KMS-11 (cell line): Measurements from ENCODE around the gene PIP5K1C.

ENCODE experiments used
- H2AFZ ChIP-seq: fragments of 200-600 bp; sonication (generic); 2 replicates; pipeline ENCODE4 v1.6.1; 2016; ENCODE audit warnings: antibody characterized with exemption, mixed run types, low read depth
- H3K27ac ChIP-seq: fragments of 200-600 bp; sonication (generic); 2 replicates; pipeline ENCODE4 v1.6.1; 2016; ENCODE audit warnings: mild to moderate bottlenecking, mixed run types
- H3K27me3 ChIP-seq: fragments of 200-600 bp; sonication (generic); 2 replicates; pipeline ENCODE4 v1.6.1; 2017; ENCODE audit warnings: mild to moderate bottlenecking, low read depth, mixed run types, moderate library complexity; ENCODE audit not compliant: insufficient read depth
- H3K36me3 ChIP-seq: fragments of 200-600 bp; sonication (generic); 2 replicates; pipeline ENCODE4 v1.6.1; 2017; ENCODE audit warnings: mild to moderate bottlenecking, mixed run types; ENCODE audit not compliant: insufficient read depth
- H3K4me1 ChIP-seq: fragments of 200-600 bp; sonication (generic); 2 replicates; pipeline ENCODE4 v1.6.1; 2016; ENCODE audit warnings: mild to moderate bottlenecking, low read depth, mixed run types; ENCODE audit not compliant: poor library complexity, severe bottlenecking
- H3K4me2 ChIP-seq: fragments of 200-600 bp; sonication (generic); 2 replicates; pipeline ENCODE4 v1.7.0; 2016; ENCODE audit warnings: mild to moderate bottlenecking, mixed run types
- H3K4me3 ChIP-seq: fragments of 200-600 bp; sonication (generic); IDR thresholded peaks from 2 replicates; pipeline ENCODE4 v1.6.1; 2017; ENCODE audit warnings: low read depth, low read length, mixed read lengths; ENCODE audit not compliant: insufficient read depth
- H3K79me2 ChIP-seq: fragments of 200-600 bp; sonication (generic); 2 replicates; pipeline ENCODE4 v1.6.1; 2016; ENCODE audit warnings: low read depth, mixed run types; ENCODE audit not compliant: insufficient read depth
- H3K9ac ChIP-seq: fragments of 200-600 bp; sonication (generic); 2 replicates; pipeline ENCODE4 v1.6.1; 2016; ENCODE audit warnings: mild to moderate bottlenecking, mixed run types
- H4K20me1 ChIP-seq: fragments of 200-600 bp; sonication (generic); 2 replicates; pipeline ENCODE4 v1.6.1; 2016; ENCODE audit warnings: mild to moderate bottlenecking, mixed run types; ENCODE audit not compliant: insufficient read depth
- TF ChIP-seq, protein P1 (sequence below): fragments of 200-600 bp; sonication (generic); conservative IDR thresholded peaks from 2 replicates; pipeline ENCODE4 v1.6.1; 2017; ENCODE audit warnings: low read depth, mild to moderate bottlenecking, antibody characterized with exemption, low read length, moderate library complexity, mixed read lengths

PIP5K1C gene

DNA sequence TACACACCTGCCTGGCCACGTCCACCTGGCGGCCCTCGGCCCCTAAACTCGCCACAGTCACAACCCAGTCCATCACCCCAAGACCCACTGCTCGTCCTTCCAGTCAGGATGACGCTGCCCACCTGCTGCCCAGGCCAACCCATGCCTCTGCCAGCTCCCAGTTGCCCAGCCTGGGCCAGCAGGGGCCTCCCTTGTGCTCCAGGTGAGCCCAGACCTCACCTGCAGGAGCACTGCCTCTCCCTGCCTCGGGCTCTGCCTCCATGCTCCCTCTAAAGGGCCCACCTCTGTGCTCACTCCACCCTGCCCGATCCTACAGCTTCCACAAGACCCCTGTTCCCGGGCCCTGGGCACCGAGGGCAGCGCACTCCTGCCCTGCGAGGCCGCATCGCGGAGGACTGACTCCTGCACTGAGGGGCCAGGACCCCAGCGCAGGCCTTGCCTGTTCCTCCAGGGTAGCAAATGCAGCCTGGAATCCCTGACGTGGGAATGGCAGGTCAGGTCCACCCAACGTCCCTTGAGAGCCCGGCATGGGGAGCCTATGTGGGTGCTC lies 65.7 kb downstream of the PIP5K1C start:
- Histone ChIP-seq H3K4me3 (no peak overlapping the region), H3K79me2 (no peaks in the 10 kb centered on the region), H3K36me3 (no peaks in the 10 kb centered on the region), H3K27me3 (no peaks in the 10 kb centered on the region), H3K9ac (no peak overlapping the region), H4K20me1 (no peaks in the 10 kb centered on the region), H3K4me2 (no peak overlapping the region), H2AFZ (no peak overlapping the region), H3K27ac (no peak overlapping the region), H3K4me1 (no peaks in the 10 kb centered on the region)
- TF ChIP-seq, protein P1, sequence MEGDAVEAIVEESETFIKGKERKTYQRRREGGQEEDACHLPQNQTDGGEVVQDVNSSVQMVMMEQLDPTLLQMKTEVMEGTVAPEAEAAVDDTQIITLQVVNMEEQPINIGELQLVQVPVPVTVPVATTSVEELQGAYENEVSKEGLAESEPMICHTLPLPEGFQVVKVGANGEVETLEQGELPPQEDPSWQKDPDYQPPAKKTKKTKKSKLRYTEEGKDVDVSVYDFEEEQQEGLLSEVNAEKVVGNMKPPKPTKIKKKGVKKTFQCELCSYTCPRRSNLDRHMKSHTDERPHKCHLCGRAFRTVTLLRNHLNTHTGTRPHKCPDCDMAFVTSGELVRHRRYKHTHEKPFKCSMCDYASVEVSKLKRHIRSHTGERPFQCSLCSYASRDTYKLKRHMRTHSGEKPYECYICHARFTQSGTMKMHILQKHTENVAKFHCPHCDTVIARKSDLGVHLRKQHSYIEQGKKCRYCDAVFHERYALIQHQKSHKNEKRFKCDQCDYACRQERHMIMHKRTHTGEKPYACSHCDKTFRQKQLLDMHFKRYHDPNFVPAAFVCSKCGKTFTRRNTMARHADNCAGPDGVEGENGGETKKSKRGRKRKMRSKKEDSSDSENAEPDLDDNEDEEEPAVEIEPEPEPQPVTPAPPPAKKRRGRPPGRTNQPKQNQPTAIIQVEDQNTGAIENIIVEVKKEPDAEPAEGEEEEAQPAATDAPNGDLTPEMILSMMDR, result no peak

GRCh38 chr19:3633559-3633988 lies 66.7 kb downstream of the PIP5K1C start:
- Histone ChIP-seq H3K27ac (no peak overlapping the region), H3K79me2 (no peaks in the 10 kb centered on the region), H3K4me1 (no peaks in the 10 kb centered on the region), H3K9ac (no peak overlapping the region), H2AFZ (no peak overlapping the region), H3K27me3 (no peaks in the 10 kb centered on the region), H3K36me3 (no peaks in the 10 kb centered on the region), H3K4me2 (no peak overlapping the region), H4K20me1 (no peaks in the 10 kb centered on the region), H3K4me3 (no peak overlapping the region)
- TF ChIP-seq, protein P1, result no peak

DNA sequence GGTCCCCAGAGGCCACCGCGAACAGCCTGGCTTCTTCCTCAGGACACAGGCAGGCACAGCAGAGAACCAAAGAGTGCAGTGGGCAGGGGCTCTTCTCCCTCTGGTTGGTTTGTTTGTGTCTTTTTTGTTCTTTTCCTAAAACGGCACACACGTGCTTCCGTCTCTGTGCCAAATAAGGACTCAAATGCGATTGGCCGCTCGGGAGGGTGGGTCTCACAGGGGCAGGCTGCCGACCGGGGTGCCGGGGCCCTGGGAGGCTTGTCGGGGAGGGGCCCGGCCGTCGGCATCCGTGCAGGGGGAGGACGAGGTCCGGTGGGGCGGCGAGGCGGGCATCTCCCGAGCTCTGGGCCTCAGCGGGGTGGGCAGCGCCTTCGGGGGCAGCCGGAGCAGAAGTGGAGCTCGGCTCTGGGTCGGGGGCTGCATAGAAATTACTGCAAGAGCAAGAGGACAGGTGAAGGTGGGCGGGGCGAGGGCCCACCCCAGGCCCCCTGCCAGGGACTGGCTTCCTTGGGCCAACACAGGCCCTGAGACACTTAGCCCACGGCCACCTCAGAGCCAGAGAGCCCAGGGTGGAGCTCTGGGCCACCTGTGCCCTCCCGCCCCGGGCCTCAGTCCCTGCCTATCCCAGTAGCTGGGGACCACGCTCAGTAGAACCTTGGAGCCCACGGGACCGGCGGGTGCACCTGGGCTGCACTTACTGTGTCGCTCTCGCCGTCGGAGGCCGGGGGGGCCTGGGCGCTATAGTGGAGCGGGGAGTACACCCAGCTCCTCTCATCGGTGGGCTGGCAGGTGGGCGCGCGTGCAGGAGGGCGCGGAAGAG lies 67.3 kb downstream of the PIP5K1C start:
- H3K4me1 ChIP-seq, result no peaks in the 10 kb centered on the region
- no peak overlapping the region for H3K4me3 ChIP-seq
- no peaks in the 10 kb centered on the region for H3K36me3 ChIP-seq
- no peaks in the 10 kb centered on the region for H3K79me2 ChIP-seq
- TF ChIP-seq, protein P1, result no peak
- no peak overlapping the region for H3K9ac ChIP-seq
- H4K20me1 ChIP-seq, result no peaks in the 10 kb centered on the region
- no peak overlapping the region for H3K27ac ChIP-seq
- H3K27me3 ChIP-seq, result no peaks in the 10 kb centered on the region
- no peak overlapping the region for H3K4me2 ChIP-seq
- H2AFZ ChIP-seq, result no peak overlapping the region

DNA sequence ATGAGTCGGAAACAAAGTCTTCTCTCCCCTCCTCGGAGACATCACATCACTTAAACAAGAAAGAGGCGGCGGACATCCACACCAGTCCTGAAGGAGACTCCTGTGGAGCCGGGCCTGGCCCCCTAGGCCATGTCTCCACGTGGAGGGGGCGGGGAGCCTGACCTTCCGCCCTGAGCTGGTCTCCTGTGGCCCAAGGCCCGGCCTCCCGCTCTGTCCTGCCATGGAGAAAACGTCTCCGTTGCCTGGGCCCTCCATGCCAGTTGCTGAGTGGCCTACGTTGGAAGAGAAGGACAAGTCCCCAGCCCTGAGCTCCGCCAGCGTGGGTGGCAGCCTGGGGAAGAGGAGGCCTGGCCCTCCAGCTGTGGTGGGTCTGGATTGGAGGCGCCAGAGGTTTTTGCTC lies 68.2 kb downstream of the PIP5K1C start:
- Histone ChIP-seq H3K4me3 (no peak overlapping the region), H3K4me1 (no peaks in the 10 kb centered on the region), H4K20me1 (no peaks in the 10 kb centered on the region), H3K27me3 (no peaks in the 10 kb centered on the region), H3K4me2 (no peak overlapping the region), H2AFZ (no peak overlapping the region), H3K79me2 (no peaks in the 10 kb centered on the region), H3K27ac (no peak overlapping the region), H3K36me3 (no peaks in the 10 kb centered on the region), H3K9ac (no peak overlapping the region)
- TF ChIP-seq, protein P1, result no peak
